Endothelial cell of umbilical vein (primary cell): ENCODE measurements around the gene ATG14. TPM values are rescaled to one million over a fixed set of nuclear protein-coding genes. Genes with fewer than 3 reads are reported as not detected.
A peak's percentile ranks its signal among the peaks of the same experiment; 100 is the strongest.

ENCODE experiments used
- BruUV-seq: library from RNA; stranded (reverse); fragments of 400-500 nt; replicated peaks from 2 replicates; lab custom pipeline; 2021; lab: Mats Ljungman, UMichigan
- CTCF ChIA-PET: fragments of 300-600, 350-600 bp; sonication (Branson Sonifier 250); formaldehyde crosslinking; loops from one replicate; lab custom pipeline; 2021; ENCODE audit warnings: antibody characterized with exemption, inconsistent platforms; lab: Charles Lee
- POLR2A ChIA-PET: fragments of 300-600, 350-600 bp; sonication (Branson Sonifier 250); formaldehyde crosslinking; loops from one replicate; lab custom pipeline; 2021; ENCODE audit warnings: antibody characterized with exemption, inconsistent platforms; lab: Charles Lee
- DNase-seq: peaks from one replicate; pipeline ENCODE4 v3.0.0-alpha.2; 2011; ENCODE audit warnings: low read depth, low spot score
- FAIRE-seq: peaks from 2 replicates; lab custom pipeline; 2011; peaks lifted over from hg19 to GRCh38; lab: Jason Lieb, UNC
- H2AFZ ChIP-seq: 2 replicates; pipeline ENCODE4 v1.6.0; 2012; ENCODE audit warnings: low read depth, low read length, control low read depth, inconsistent platforms
- H3K27ac ChIP-seq: 2 replicates; pipeline ENCODE4 v1.5.1; 2011; ENCODE audit warnings: low read depth, mild to moderate bottlenecking, control low read depth, low read length, moderate library complexity; ENCODE audit not compliant: insufficient read depth
- H3K27me3 ChIP-seq, 2 experiments: 2 replicates each; pipeline versions ENCODE4 v1.6.0 to v1.6.1; 2011; ENCODE audit warnings: low read length in 2 of 2, mixed read lengths in 1 of 2; ENCODE audit not compliant: control insufficient read depth in 2 of 2, insufficient read depth in 2 of 2
- H3K36me3 ChIP-seq, 2 experiments: 2 replicates in 1 of 2; 3 replicates in 1 of 2; pipeline ENCODE4 v1.5.1; 2011; ENCODE audit warnings: low read length in 2 of 2, mild to moderate bottlenecking in 1 of 2, moderate library complexity in 1 of 2; ENCODE audit not compliant: control insufficient read depth in 2 of 2, insufficient read depth in 2 of 2; ENCODE audit errors: extremely low read depth in 1 of 2
- H3K4me1 ChIP-seq: 3 replicates; pipeline ENCODE4 v1.5.1; 2011; ENCODE audit warnings: mild to moderate bottlenecking, low read length; ENCODE audit not compliant: control insufficient read depth, insufficient read depth; ENCODE audit errors: extremely low read depth
- H3K4me2 ChIP-seq: 2 replicates; pipeline ENCODE4 v1.6.1; 2011; ENCODE audit warnings: low read length, control low read depth, mixed read lengths; ENCODE audit not compliant: insufficient read depth
- H3K4me3 ChIP-seq, 3 experiments: fragments of 200-600 bp in 1 of 3; sonication (generic), shearing (Covaris generic) in 1 of 3; replicated peaks in 1 of 3; 2 replicates each; pipeline ENCODE4 v1.5.1; 2011 to 2016; ENCODE audit warnings: control low read depth in 3 of 3, low read length in 3 of 3, mild to moderate bottlenecking in 2 of 3, inconsistent platforms in 1 of 3, low read depth in 1 of 3, moderate library complexity in 1 of 3; ENCODE audit not compliant: insufficient read depth in 1 of 3
- H3K79me2 ChIP-seq: 2 replicates; pipeline ENCODE4 v1.6.0; 2012; ENCODE audit warnings: low read length, inconsistent platforms; ENCODE audit not compliant: control insufficient read depth, insufficient read depth
- H3K9ac ChIP-seq: replicated peaks from 2 replicates; pipeline ENCODE3; 2011; ENCODE audit warnings: low read length, control low read depth; ENCODE audit not compliant: insufficient read depth; ENCODE audit errors: extremely low read depth
- H3K9me1 ChIP-seq: replicated peaks from 3 replicates; pipeline ENCODE4 v1.6.0; 2011; ENCODE audit warnings: mild to moderate bottlenecking, low read length; ENCODE audit not compliant: control insufficient read depth, insufficient read depth; ENCODE audit errors: extremely low read depth
- H3K9me3 ChIP-seq: replicated peaks from 2 replicates; pipeline ENCODE4 v1.5.1; 2012; ENCODE audit warnings: low read length, inconsistent platforms; ENCODE audit not compliant: control insufficient read depth, insufficient read depth
- H4K20me1 ChIP-seq: replicated peaks from 2 replicates; pipeline ENCODE3; 2011; ENCODE audit warnings: mild to moderate bottlenecking, low read length; ENCODE audit not compliant: control insufficient read depth, insufficient read depth; ENCODE audit errors: extremely low read depth
- CTCF ChIP-seq, 2 donors: IDR thresholded peaks; 1 replicate in 1 of 2; 2 replicates in 1 of 2; pipeline ENCODE4 v1.5.1; 2011; ENCODE audit warnings: low read length in 2 of 2, mild to moderate bottlenecking in 2 of 2, moderate library complexity in 2 of 2, control low read depth in 1 of 2, inconsistent platforms in 1 of 2, low read depth in 1 of 2; ENCODE audit not compliant: insufficient read depth in 1 of 2; ENCODE audit errors: extremely low read depth in 1 of 2
- EZH2 ChIP-seq: IDR thresholded peaks from 2 replicates; pipeline ENCODE4 v1.6.1; 2012; ENCODE audit warnings: borderline replicate concordance, low read depth, mild to moderate bottlenecking, moderate library complexity, low read length, inconsistent platforms; ENCODE audit not compliant: severe bottlenecking
- FOS ChIP-seq: IDR thresholded peaks from 2 replicates; pipeline ENCODE4 v1.6.1; 2011; ENCODE audit warnings: mild to moderate bottlenecking, low read length, moderate library complexity, borderline replicate concordance; ENCODE audit not compliant: insufficient read depth
- GATA2 ChIP-seq: IDR thresholded peaks from 2 replicates; pipeline ENCODE4 v1.7.0; 2011; ENCODE audit warnings: low read depth, mild to moderate bottlenecking, moderate library complexity, mixed read lengths, low read length; ENCODE audit not compliant: insufficient read length, insufficient read depth
- JUN ChIP-seq: IDR thresholded peaks from 2 replicates; pipeline ENCODE4 v1.6.1; 2011; ENCODE audit warnings: borderline replicate concordance, low read depth; ENCODE audit not compliant: insufficient read length, insufficient read depth
- MAX ChIP-seq: IDR thresholded peaks from 2 replicates; pipeline ENCODE4 v1.6.1; 2011; ENCODE audit not compliant: insufficient read depth, insufficient read length
- MYC ChIP-seq: IDR thresholded peaks from one replicate; pipeline ENCODE4 v1.6.1; 2011; ENCODE audit warnings: mild to moderate bottlenecking, low read depth, low read length
- POLR2A ChIP-seq: IDR thresholded peaks from 2 replicates; pipeline ENCODE4 v1.6.1; 2012; ENCODE audit warnings: low read depth, mild to moderate bottlenecking, control low read depth, low read length
- POLR2AphosphoS5 ChIP-seq: IDR thresholded peaks from 2 replicates; pipeline ENCODE4 v1.6.1; 2012; ENCODE audit warnings: low read depth, mild to moderate bottlenecking, control low read depth, low read length, moderate library complexity; ENCODE audit not compliant: insufficient read depth
- dilution Hi-C: fragments of 300-500 bp; cut with MboI; formaldehyde crosslinking; loops from one replicate; pipeline ENCODE4 v1.15.0; 2019; ENCODE audit warnings: low sequenced_read_pairs; ENCODE audit not compliant: extremely low pct_ligation_motif_present
- intact Hi-C: fragments of 100-400 bp; cut with micrococcal nuclease; formaldehyde crosslinking; loops from one replicate; pipeline ENCODE4 v1.10.0; 2022
- polyA plus RNA-seq, 4 experiments: library from polyadenylated mRNA; depleted of rRNA in 3 of 4; stranded (reverse) in 3 of 4; unstranded in 1 of 4; fragments of >200 nt; gene quantifications; 2 replicates each; pipeline versions ENCODE4 v1.2.1 to v1.2.3, GENCODE V29; 2011 to 2012; ENCODE audit warnings: missing spikeins in 1 of 4
- total RNA-seq: library from RNA; stranded (reverse); gene quantifications from 2 replicates; pipeline ENCODE4 v1.2.3, GENCODE V29; 2021

The ATG14 gene
- total and polyA plus RNA-seq, 2 donors (not counting 3 experiments of a cell fraction or from before 2014, with no cell fraction given): 5.9 to 10.0 TPM

- FAIRE-seq (peak; percentile 79), DNase-seq (peak; percentile 75)
- dilution Hi-C loops: no loop called here
- Histone ChIP-seq H3K4me3 (no peak overlapping the region), H3K9ac (peak overlapping the region; percentile 3), H3K9me3 (no peaks in the 10 kb centered on the region), H3K27ac (peak overlapping the region; percentile 33), H3K27me3 (no peaks in the 10 kb centered on the region), H3K4me2 (peak overlapping the region; percentile 40), H3K4me1 (peaks cover 27% of the 10 kb centered on the region), H3K79me2 (no peaks in the 10 kb centered on the region), H2AFZ (peak overlapping the region; percentile 87), H4K20me1 (no peaks in the 10 kb centered on the region), H3K9me1 (no peaks in the 10 kb centered on the region), H3K36me3 (no peaks in the 10 kb centered on the region)
- peak; percentile 80 for TF ChIP-seq GATA2
- peak; percentile 60 for TF ChIP-seq JUN
- TF ChIP-seq MYC: no peak
- TF ChIP-seq CTCF (IDR thresholded peaks at IDR 0.05; ENCODE audit: extremely low read depth in 1 of 2, insufficient read depth in 1 of 2, low read depth in 1 of 2, low read length in 2 of 2): no peak
- peak; percentile 92 for TF ChIP-seq FOS
- TF ChIP-seq MAX: no peak
- TF ChIP-seq POLR2A: no peak
- TF ChIP-seq POLR2AphosphoS5: peak; percentile 29
- TF ChIP-seq EZH2: no peak
- BruUV-seq: no TSS peak
- POLR2A ChIA-PET: no interaction called here
- CTCF ChIA-PET: interaction anchor here (0.6 to 1.9 kb wide), 9 partner anchors 9 to 387 kb away, joined by 3 to 29 read pairs (median 3); no protein-coding TSS in a partner anchor
- intact Hi-C loops: no loop called here
Measured at GRCh38 chr14:55458800-55459515, 47.3 kb upstream of the ATG14 start.
